Stimulated activated CD4-positive, alpha-beta T cell treated with anti-CD3 and anti-CD28 coated beads, Interleukin-2, amount 100 ng/mL, for 4 hours (primary cell): Measurements from ENCODE around the gene HSD17B1.

Experiments
- DNase-seq: peaks from one replicate; pipeline ENCODE4 v3.0.0-alpha.2; 2020; ENCODE audit warnings: low read depth

The HSD17B1 gene

DNA sequence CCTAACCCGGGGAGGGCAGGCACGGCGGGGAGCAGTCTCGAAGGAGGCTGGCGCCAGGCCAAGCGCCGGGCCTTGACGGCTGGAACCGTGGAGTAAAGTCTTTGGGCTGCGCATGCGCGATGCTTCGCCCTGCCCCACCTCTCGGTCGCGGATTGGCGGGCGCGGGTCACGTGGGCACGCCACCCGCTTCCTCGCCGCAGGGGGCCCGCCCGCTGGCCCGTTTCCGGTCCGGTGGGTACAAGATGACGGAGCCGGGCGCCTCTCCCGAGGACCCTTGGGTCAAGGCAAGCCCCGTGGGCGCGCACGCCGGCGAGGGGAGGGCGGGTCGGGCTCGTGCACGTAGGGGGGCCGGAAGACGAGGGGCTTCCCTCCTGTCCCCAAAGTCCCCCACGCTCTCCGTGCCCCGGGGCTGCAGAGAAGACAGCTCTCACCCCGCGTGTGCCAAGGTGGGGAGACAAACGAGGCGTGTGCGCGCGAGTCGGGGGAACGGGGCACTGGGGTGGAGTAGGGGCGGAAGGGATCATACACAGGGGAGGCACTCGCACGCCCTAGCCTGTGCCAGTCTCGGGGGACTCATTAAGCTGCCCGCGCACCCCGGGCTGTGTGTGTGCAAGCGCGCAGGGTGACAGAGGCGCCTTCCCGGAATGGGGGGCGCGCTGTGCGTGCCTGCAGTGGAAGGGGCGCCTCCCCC is 14.3 kb downstream of the HSD17B1 start, which contains the start of gene MLX:
MLX (plus strand) TSS at position 218 of the 691 bp plus-strand sequence; CDS start at position 243, 25 bp downstream.
- peak; percentile 84 for DNase-seq

DNA sequence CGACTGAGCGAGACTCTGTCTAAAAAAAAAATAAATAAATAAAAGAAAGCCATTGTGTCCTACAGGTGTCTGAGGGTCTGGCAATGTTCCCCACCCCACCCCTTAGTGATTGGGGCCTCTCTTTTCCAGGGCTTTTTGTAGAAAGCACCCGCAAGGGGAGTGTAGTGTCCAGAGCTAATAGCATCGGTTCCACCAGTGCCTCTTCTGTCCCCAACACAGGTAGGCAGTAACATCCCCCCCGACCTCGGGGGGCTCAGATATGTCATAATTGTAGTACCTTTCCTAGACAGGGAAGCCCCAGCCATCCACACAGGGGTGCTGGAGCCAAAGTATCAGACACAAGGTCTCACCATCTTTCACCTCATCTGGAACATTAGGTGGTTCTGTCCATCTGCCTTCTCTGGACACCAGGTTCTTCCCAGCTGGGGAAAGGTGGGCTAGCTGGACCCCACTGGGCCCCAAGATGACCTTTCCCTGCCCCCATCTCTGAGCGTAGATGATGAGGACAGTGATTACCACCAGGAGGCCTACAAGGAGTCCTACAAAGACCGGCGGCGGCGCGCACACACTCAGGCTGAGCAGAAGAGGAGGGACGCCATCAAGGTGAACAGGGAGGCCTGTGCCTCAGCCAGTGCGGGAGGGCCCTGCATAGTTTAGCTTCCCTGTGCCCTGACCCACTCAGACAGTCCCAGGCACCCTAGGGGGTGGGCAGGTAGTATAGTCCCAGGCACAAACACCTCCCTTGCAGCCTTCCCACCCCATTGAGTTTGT is 15.8 kb downstream of the HSD17B1 start:
- DNase-seq: no peak

DNA sequence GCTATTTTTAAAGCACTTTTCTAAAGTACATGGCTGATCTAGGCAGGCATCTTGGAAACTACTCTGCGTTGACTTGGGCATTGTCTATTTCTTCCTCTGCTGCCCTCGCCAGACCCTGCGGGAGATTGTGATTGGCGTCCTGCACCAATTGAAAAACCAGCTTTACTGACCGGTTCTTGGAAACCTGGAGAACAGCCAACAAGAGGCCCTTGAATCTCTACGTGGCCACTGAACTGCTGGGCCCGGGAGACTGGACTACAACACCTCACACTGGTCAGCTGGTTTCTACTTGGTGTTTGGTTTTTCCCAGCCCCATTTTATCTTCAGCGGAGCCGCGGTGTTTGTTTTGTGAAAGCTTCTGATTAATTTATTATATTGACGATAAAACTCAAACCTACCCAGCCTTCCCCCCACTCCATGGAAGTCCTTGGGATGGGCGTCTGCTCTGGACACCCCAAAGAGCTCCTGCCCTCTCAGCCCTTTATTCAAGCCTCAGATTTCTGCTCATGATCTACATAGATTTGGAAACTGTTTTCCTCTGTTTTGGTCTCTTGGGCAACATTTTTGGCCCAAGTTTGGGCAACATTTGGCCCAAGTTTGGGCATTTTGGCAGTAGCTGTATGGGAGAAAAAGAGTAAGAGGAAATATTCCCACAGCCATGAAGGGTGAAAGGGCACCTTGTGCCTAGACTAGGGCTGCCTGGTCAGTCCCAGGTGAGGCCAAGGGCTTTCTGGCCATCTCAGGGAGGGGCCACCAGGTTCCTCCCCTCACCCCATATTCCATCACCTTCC is 18.9 kb downstream of the HSD17B1 start:
- no peak for DNase-seq

DNA sequence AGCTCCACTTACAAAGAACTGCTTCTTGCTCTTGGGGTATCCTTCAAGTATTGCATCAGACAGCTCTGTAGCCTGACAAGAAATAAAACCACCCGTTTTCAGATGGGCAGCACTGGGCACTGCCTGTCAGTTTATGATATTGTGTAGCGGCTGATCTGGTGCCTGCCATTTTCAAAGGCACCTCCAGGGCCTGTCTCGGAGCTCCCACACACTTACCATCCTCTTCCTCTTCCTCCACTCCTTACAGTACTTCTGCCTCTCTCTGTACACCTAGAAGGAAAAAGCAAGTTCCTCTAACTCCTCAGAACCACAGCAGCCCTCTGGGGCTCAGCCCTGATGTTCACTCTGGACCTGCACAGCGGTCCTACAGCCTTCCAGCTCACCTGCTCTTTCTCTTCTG is 20.4 kb downstream of the HSD17B1 start:
- no peak for DNase-seq

DNA sequence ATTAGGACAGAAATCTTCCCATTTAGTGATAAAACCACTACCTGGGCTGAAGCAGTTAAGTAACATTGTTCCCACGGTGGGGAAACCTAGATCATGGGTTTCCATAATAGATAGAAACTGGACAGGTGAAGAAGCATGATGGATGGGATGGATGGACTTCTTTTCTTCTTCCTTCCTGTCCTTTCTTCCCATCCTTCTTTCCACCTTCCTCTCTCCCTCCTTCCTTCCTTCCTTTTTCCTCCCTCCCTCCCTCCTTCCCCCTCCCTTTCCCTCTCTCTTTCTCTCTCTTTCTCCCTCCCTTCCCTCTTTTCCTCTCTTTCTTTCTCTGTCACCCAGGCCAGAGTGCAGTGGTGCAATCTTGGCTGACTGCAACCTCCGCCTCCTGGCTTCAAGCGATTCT is 21.7 kb downstream of the HSD17B1 start:
- no peak for DNase-seq

DNA sequence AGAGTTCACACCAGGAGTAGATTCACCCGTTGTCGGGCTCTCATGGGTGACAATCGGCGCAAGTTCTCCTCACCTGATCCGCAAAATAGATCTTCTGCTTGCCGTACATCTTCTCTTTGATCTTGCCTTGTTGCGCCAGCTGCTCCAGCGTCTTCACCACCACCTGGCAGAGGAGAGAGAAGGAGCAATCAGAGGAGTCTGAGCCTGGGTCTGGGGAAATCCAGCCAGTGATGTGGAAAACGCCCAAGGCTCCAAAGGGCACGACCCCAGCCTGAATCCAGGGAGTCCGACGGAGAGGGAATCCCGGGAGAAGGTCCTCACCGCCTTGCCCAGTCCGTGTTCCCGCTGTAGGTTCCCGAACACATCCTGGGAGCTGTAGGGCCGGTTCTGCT is 24.4 kb downstream of the HSD17B1 start:
- DNase-seq: no peak

DNA sequence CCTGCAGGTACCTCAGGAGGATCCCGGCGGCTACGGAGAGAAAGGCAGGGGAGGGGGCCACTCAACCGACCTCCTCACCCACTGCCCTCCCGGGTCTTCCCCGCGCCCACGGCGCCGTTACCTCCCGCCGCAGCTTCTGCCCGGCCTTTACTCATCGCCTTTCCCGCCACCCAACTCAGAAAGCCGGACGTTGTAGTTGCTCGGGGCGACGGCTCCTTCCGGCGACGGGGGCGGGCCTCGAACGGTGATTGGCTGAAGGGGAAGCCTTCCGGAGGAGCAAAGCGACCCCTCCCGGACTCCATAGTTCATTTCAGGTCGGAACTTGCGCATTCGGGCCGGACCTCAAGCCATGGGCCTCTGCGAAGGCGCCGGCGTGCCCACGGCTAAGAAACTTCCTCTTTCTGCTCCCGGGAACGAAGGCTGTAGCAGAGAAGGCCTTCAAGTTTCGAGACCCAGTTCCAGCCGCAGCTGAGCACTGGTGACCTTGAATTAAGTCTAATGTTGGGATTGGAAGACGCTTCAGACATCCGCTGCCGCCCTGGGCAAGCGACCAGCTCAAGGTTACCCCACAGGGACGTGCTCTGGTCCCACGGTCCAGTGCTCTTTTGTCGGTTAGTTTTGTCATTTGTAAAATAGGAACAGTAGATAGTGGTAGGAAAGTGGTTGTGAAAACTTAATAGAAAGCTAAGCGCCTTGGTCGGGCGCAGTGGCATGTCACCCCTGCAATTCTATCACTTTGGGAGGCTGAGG is 25.0 kb downstream of the HSD17B1 start, which contains the start of gene PSMC3IP:
PSMC3IP (minus strand) TSS at position 198 of the 750 bp plus-strand sequence; CDS start at position 155, 43 bp downstream.
- peak; percentile 87 for DNase-seq

DNA sequence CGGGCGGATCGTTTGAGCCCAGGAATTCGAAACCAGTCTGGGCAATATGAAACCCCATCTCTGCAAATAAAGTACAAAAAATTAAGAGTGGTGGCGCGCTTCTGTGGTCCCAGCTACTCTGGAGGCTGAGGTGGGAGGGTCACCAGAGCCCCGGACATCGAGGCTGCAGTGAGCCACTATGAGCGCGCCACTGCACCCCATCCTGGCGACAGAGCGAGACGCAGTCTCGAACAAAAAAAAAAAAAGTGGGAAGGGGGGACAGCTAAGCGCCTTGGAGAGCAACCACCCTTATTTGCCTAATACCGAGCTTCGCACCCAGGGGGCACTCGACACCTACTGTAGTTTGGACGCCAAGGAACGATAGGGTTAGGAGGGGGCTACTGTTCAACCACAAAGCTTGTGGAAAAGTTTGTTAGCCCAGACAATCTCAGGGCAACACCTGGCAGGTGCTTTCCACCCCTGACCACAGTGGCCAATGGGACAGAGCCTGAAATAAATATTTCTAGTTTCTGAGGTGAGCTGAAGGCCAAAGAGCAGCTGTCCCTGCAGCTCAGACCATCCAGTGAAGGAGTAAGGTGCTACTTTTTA is 25.7 kb downstream of the HSD17B1 start:
- DNase-seq: peak; percentile 57

DNA sequence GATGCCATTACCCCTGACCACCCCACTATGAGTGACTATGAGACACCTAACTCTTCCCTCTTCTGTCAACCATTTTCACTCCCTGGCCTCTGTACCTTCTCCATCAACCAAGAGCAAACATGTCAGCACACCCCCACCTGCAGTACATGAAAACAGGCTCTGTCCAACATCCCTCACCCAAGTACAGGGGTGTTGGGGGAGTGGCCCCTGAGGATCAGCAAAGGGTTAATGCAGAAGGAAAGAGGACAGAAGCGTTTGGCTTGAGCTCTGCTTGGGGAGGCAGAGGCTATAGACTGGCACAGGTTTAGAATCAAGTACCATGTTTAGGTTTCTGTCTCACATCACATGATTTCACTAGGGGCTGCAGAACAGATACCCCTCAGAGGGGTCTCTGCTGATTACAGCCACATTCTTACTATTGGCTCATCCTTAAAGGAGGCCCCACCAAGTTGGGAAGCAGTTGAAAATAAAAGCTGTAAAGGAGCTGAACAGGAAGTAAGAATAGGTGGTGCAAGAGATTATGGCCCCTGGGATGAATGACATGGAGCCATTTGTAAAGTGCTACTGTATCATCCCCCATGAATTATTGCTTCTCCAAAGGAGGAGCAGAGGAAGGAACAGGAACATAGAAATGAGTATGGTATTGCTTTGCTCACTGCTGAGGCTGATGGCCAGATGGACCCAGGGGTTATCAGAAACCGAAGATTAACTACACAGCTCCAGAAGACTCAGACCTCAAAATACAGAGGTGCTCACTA is 27.2 kb downstream of the HSD17B1 start:
- DNase-seq: no peak

DNA sequence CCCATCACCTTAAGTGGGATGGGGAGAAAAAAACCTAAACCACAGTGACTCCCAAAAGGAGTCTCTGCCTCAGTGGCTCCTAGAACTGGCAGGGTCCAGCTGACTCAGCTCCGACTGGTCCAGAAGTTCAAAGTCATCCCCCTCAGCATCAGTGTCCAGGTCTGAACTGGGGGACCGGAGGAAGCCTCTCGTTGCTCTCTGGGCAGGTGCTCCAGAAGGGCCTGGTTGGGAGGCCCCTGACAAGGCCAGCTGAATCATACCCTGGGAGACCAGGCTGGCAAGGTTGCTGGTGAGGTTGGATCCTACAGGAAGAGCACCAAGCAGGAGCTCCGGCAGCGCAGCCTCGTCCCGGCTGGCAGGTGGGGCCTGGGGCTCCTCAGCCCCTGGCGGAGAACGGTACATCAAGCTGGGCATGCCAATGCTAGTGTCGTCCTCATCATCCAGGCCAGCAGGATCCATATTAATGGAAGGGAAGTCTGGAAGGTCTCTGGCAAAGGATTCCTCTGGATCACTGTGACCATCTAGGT is 29.1 kb downstream of the HSD17B1 start:
- DNase-seq: no peak

DNA sequence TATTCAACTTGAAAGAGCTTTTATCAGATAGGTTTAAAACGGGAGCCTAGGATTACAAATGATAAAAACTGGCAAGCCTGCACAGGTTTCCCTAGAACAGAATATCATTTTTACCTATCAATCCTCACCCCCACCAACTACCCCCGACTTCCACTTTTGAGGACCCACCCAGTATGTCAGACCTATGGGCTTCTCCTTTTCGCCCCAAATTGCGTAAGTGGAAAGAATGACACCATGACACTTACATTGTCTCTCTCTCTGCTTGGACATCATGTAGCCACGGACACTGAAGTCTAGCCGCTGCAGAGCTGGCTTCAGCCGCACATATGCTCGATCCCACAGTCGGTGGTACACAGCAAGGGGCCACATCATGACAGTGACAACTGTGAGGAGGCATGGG is 32.2 kb downstream of the HSD17B1 start:
- DNase-seq: no peak

DNA sequence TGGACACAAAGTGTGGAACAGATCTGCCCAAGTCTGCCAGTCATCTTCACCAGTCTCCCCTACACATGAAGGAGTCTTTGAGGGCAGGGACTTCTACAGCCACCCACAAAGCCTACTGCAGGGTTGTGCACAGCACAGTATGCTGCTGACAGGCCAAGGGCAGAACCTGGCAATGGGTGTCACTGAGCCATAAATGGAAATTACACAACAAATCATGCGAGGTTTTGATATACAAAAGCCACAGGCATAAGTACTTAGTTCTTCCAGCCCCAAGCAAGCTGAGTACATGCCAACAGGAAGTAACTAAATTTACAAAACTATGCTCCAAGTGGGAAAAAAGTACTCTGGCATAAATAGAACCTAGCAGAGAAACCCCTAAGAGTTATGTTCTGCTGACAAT is 32.6 kb downstream of the HSD17B1 start:
- DNase-seq: no peak

DNA sequence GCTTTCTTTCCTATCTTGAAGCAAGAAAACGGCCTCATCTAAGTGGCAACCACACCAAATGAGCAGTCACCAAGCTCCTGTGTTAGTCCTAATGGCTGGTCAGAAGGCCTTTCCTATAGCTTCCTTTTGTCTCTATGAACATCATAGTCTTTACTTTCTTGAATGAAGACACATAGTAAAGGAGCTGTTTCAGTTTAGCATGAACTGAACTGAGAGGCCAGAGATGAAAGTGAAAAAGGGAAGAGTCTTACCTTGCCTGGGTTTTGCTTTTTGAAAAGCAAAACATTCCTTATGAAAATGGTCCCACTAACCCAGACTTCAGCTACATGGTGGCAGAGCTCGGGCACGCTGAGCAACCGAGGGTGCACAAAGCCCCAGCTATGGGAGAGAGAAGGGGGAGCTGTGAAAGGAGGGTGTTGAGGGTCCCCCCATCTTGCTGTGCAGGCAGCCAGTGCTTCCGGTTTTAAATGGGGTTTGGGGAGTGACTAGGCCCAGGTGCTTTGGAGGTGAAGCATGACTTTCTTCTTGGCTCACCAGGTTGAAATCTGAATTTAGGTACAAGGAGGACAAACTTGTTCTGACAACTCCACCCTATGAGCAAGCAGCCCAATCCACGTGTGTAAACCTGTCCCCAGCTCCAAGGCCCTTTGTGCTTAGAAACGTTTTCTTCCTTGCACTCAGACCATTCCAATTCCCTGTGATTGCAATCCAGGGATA is 33.9 kb downstream of the HSD17B1 start:
- no peak for DNase-seq

DNA sequence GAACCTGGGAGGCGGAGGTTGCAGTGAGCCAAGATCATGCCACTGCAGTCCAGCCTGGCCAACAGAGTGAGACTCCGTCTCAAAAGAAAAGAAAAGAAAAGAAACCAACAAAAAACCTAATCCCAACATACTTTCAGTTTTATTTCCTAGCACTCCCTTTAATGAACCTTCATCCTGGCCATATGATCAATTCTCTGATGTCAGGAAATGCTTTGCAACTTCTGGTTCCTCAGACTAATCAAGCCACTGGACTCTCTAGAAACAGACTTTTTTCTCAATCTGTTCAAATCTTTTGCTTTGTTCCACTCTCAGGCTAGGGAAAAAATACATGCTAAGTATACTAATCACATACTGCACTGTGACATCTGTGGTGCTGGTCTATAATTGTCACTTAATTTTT is 38.2 kb downstream of the HSD17B1 start:
- no peak for DNase-seq

DNA sequence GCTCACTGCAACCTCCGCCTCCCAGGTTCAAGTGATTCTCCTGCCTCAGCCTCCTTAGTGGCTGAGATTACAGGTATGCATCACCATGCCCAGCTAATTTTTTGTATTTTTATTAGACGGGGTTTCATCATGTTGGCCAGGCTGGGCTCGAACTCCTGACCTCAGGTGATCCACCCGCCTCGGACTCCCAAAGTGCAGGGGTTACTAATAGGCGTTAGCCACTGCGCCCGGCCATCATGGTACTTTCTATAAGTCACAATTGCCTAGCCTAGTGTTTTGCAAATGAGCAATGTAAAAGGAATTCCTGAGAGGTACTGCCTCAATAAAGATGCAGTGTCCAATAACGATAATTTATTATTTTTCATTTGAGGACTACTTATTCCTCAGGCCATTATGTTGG is 38.7 kb downstream of the HSD17B1 start:
- DNase-seq: no peak

DNA sequence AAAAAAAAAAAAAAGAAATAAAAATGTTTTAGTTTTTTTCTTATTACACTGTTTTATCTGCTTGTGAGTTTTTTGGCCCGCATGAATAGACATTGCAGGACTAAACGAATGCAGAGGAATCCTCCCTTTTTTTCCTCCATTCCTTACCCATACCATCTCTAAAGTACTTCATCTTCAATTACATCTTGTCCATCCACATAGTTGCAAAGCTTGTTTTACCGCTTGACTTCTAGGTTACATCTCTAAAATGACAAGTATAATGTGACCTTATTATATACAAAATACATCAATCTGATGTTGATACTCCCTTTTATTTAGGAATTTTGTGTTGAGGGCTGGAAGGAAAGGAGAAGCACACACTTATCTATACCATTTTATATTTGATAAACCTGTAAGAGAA is 43.7 kb downstream of the HSD17B1 start:
- no peak for DNase-seq

DNA sequence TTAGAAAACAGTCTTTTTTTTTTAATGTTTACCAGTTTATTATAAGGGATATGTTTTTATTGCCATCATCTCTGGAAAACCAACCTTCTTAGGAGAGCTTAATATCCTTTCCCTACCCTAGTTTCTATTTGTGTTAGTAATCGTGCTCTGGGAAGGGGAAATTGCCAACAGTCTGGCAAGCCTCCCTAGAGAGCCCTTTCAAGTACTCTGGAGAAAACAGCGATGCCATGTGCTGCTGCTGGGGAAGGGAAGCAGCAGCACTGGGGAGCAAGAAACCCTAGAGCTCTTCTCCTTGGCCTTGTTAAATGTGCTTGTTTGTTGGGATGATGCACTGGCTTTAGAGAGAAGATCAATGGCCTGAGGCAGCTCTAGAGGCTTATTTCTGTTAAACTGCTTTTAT is 46.2 kb downstream of the HSD17B1 start:
- DNase-seq: no peak

DNA sequence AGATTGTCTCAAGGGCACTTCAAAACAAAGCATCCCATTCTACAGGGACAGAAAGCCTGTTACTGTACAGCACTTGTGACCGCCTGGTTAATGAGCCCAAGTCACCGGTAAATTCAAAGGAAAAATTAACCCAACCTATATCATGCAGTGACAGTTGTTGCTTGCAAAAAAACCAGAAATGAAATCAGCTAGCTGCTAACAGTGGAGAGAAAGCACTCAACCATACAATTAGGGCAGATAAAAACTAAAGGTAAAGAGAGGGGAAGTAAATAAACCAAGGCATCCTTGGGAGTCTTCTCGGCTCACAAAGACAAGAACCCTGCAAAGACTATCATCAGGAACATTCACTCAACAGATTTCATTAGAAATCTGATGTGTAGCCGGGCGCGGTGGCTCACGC is 50.6 kb downstream of the HSD17B1 start:
- DNase-seq: no peak
